Astrocyte (in vitro differentiated cells and primary cell): Measurements from ENCODE around the gene AZIN2. TPM values are rescaled to one million over a fixed set of nuclear protein-coding genes. Genes with fewer than 3 reads are reported as not detected.
A peak's percentile ranks its signal among the peaks of the same experiment; 100 is the strongest.

Experiments
- DNase-seq: peaks from one replicate; pipeline ENCODE4 v3.0.0-alpha.2; 2010; ENCODE audit warnings: low read depth
- FAIRE-seq: peaks from 2 replicates; lab custom pipeline; 2011; peaks lifted over from hg19 to GRCh38; lab: Jason Lieb, UNC
- H2AFZ ChIP-seq: 2 replicates; pipeline ENCODE4 v1.6.0; 2012; ENCODE audit warnings: low read depth, low read length, inconsistent platforms
- H3K27ac ChIP-seq: 2 replicates; pipeline ENCODE4 v1.5.1; 2011; ENCODE audit warnings: low read depth, low read length, inconsistent platforms
- H3K27me3 ChIP-seq: 2 replicates; pipeline ENCODE4 v1.6.0; 2011; ENCODE audit warnings: low read length, inconsistent platforms; ENCODE audit not compliant: insufficient read depth
- H3K36me3 ChIP-seq: 2 replicates; pipeline ENCODE4 v1.5.1; 2011; ENCODE audit warnings: low read length, inconsistent platforms; ENCODE audit not compliant: insufficient read depth
- H3K4me1 ChIP-seq: 2 replicates; pipeline ENCODE4 v1.5.1; 2011; ENCODE audit warnings: low read length, inconsistent platforms; ENCODE audit not compliant: insufficient read depth
- H3K4me2 ChIP-seq: 2 replicates; pipeline ENCODE4 v1.6.0; 2012; ENCODE audit warnings: low read length, inconsistent platforms
- H3K4me3 ChIP-seq: 2 replicates; pipeline ENCODE4 v1.5.1; 2011; ENCODE audit warnings: low read depth, mild to moderate bottlenecking, low read length, inconsistent platforms; ENCODE audit not compliant: insufficient read depth
- H3K79me2 ChIP-seq: 2 replicates; pipeline ENCODE4 v1.6.0; 2012; ENCODE audit warnings: mild to moderate bottlenecking, low read length, inconsistent platforms; ENCODE audit not compliant: insufficient read depth
- H3K9ac ChIP-seq: 2 replicates; pipeline ENCODE4 v1.6.0; 2012; ENCODE audit warnings: mild to moderate bottlenecking, low read length, inconsistent platforms
- H3K9me3 ChIP-seq: 2 replicates; pipeline ENCODE4 v1.5.1; 2012; ENCODE audit warnings: low read depth, mild to moderate bottlenecking, low read length, inconsistent platforms; ENCODE audit not compliant: insufficient read depth
- H4K20me1 ChIP-seq: 2 replicates; pipeline ENCODE4 v1.6.0; 2012; ENCODE audit warnings: low read length, inconsistent platforms; ENCODE audit not compliant: insufficient read depth
- H3K27ac Mint-ChIP-seq: one replicate; pipeline ENCODE4 v1.8.0; 2021; ENCODE audit warnings: mild to moderate bottlenecking, mixed read lengths; ENCODE audit not compliant: unreplicated experiment
- H3K27me3 Mint-ChIP-seq: one replicate; pipeline ENCODE4 v1.8.0; 2021; ENCODE audit warnings: low read depth, mixed read lengths; ENCODE audit not compliant: unreplicated experiment
- H3K36me3 Mint-ChIP-seq: one replicate; pipeline ENCODE4 v1.8.0; 2021; ENCODE audit warnings: low read depth, mixed read lengths; ENCODE audit not compliant: unreplicated experiment
- H3K4me1 Mint-ChIP-seq: one replicate; pipeline ENCODE4 v1.8.0; 2021; ENCODE audit warnings: low read depth, mixed read lengths; ENCODE audit not compliant: unreplicated experiment
- H3K4me3 Mint-ChIP-seq: one replicate; pipeline ENCODE4 v1.8.0; 2021; ENCODE audit warnings: mild to moderate bottlenecking, moderate library complexity, mixed read lengths; ENCODE audit not compliant: unreplicated experiment
- H3K9me3 Mint-ChIP-seq: one replicate; pipeline ENCODE4 v1.8.0; 2021; ENCODE audit warnings: mild to moderate bottlenecking, mixed read lengths; ENCODE audit not compliant: unreplicated experiment
- EZH2 ChIP-seq: IDR thresholded peaks from 2 replicates; pipeline ENCODE4 v1.6.1; 2012; ENCODE audit warnings: mild to moderate bottlenecking, low read length, inconsistent platforms; ENCODE audit not compliant: insufficient read depth
- total RNA-seq: library from RNA; stranded (reverse); gene quantifications from 2 replicates; pipeline ENCODE4 v1.2.1, GENCODE V29; 2021
- TF ChIP-seq, protein P1 (sequence below): IDR thresholded peaks from 2 replicates; pipeline ENCODE4 v1.5.1; 2011; ENCODE audit warnings: low read depth, mild to moderate bottlenecking, inconsistent platforms, low read length, moderate library complexity; ENCODE audit not compliant: insufficient read depth

The AZIN2 gene
- total RNA-seq, 1 donor from 2014 or later, result 10.1 TPM

- TF ChIP-seq EZH2, result no peak
- TF ChIP-seq, protein P1, sequence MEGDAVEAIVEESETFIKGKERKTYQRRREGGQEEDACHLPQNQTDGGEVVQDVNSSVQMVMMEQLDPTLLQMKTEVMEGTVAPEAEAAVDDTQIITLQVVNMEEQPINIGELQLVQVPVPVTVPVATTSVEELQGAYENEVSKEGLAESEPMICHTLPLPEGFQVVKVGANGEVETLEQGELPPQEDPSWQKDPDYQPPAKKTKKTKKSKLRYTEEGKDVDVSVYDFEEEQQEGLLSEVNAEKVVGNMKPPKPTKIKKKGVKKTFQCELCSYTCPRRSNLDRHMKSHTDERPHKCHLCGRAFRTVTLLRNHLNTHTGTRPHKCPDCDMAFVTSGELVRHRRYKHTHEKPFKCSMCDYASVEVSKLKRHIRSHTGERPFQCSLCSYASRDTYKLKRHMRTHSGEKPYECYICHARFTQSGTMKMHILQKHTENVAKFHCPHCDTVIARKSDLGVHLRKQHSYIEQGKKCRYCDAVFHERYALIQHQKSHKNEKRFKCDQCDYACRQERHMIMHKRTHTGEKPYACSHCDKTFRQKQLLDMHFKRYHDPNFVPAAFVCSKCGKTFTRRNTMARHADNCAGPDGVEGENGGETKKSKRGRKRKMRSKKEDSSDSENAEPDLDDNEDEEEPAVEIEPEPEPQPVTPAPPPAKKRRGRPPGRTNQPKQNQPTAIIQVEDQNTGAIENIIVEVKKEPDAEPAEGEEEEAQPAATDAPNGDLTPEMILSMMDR, result no peak
- no peak overlapping the region for H3K4me2 ChIP-seq
- no peaks in the 10 kb centered on the region for H3K27me3 Mint-ChIP-seq
- no peak overlapping the region for H3K9ac ChIP-seq
- H3K4me1 Mint-ChIP-seq, result peaks cover 8% of the 10 kb centered on the region
- peaks cover 1% of the 10 kb centered on the region for H3K9me3 Mint-ChIP-seq
- no peak overlapping the region for H2AFZ ChIP-seq
- peaks cover 33% of the 10 kb centered on the region for H3K4me1 ChIP-seq
- peaks cover 3% of the 10 kb centered on the region for H3K36me3 ChIP-seq
- no peak for FAIRE-seq
- no peak overlapping the region for H3K27ac ChIP-seq
- H3K27ac Mint-ChIP-seq, result no peak overlapping the region
- peaks cover 31% of the 10 kb centered on the region for H3K36me3 Mint-ChIP-seq
- no peak for DNase-seq
- no peaks in the 10 kb centered on the region for H4K20me1 ChIP-seq
- no peaks in the 10 kb centered on the region for H3K27me3 ChIP-seq
- H3K4me3 ChIP-seq, result no peak overlapping the region
- H3K79me2 ChIP-seq, result no peaks in the 10 kb centered on the region
- no peaks in the 10 kb centered on the region for H3K9me3 ChIP-seq
- no peak overlapping the region for H3K4me3 Mint-ChIP-seq
Measured at GRCh38 chr1:33158366-33158765, 77.4 kb downstream of the AZIN2 start.

GRCh38 chr1:33159577-33159976 is 78.6 kb downstream of the AZIN2 start:
- no peak overlapping the region for H3K27ac ChIP-seq
- no peak overlapping the region for H2AFZ ChIP-seq
- no peak overlapping the region for H3K9ac ChIP-seq
- no peak overlapping the region for H3K4me2 ChIP-seq
- H3K36me3 Mint-ChIP-seq, result peaks cover 28% of the 10 kb centered on the region
- H3K9me3 Mint-ChIP-seq, result peaks cover 1% of the 10 kb centered on the region
- H3K4me1 Mint-ChIP-seq, result peaks cover 12% of the 10 kb centered on the region
- no peak overlapping the region for H3K4me3 Mint-ChIP-seq
- H3K27me3 Mint-ChIP-seq, result no peaks in the 10 kb centered on the region
- peaks cover 3% of the 10 kb centered on the region for H3K36me3 ChIP-seq
- DNase-seq, result no peak
- no peaks in the 10 kb centered on the region for H3K9me3 ChIP-seq
- H3K79me2 ChIP-seq, result no peaks in the 10 kb centered on the region
- H3K4me1 ChIP-seq, result peaks cover 38% of the 10 kb centered on the region
- FAIRE-seq, result no peak
- TF ChIP-seq EZH2, result no peak
- H3K27me3 ChIP-seq, result no peaks in the 10 kb centered on the region
- H3K27ac Mint-ChIP-seq, result no peak overlapping the region
- no peaks in the 10 kb centered on the region for H4K20me1 ChIP-seq
- H3K4me3 ChIP-seq, result no peak overlapping the region

- H2AFZ ChIP-seq, result peak overlapping the region; percentile 54
Measured at GRCh38 chr1:33161061-33161681, 80.2 kb downstream of the AZIN2 start.

More at GRCh38 chr1:33161061-33161681, 80.2 kb downstream of the AZIN2 start:
- no peaks in the 10 kb centered on the region for H3K27me3 ChIP-seq
- peaks cover 3% of the 10 kb centered on the region for H3K36me3 ChIP-seq
- H3K4me3 ChIP-seq, result no peak overlapping the region
- Mint-ChIP-seq H3K27me3 (no peaks in the 10 kb centered on the region), H3K4me1 (peaks cover 12% of the 10 kb centered on the region), H3K9me3 (peaks cover 6% of the 10 kb centered on the region), H3K27ac (no peak overlapping the region), H3K36me3 (peaks cover 26% of the 10 kb centered on the region), H3K4me3 (no peak overlapping the region)
- H3K27ac ChIP-seq, result peak overlapping the region; percentile 6
- H3K9ac ChIP-seq, result peak overlapping the region; percentile 44
- no peak for FAIRE-seq
- no peaks in the 10 kb centered on the region for H4K20me1 ChIP-seq
- DNase-seq, result peak; percentile 39
- H3K79me2 ChIP-seq, result no peaks in the 10 kb centered on the region
- H3K9me3 ChIP-seq, result no peaks in the 10 kb centered on the region
- no peak for TF ChIP-seq EZH2
- TF ChIP-seq, protein P1, result no peak
- peak overlapping the region; percentile 66 for H3K4me2 ChIP-seq
- H3K4me1 ChIP-seq, result peaks cover 38% of the 10 kb centered on the region
